Measurements from ENCODE around the gene SMIM35.

Gene SMIM35

DNA sequence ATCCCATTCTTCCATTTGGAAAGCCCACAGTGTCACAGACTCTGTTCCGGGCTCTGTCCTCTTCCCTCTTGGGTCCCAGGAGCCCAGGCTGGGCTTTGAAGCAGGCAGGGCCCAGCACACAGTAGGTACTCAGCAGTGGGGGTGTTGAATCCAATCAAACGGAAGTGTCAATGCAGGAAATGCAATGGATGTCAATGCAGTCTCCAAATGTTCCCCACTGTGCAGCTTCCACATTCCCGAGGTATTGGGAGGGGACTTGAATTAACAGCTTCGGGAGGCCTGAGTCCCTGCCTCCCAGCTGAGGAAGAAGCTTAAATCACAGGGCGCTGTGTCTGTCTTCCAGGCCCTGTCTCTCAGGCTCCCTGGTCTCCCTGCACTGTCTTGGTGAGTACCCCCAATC, 21.8 kb upstream of the SMIM35 start:
- no peak for DNase-seq

DNA sequence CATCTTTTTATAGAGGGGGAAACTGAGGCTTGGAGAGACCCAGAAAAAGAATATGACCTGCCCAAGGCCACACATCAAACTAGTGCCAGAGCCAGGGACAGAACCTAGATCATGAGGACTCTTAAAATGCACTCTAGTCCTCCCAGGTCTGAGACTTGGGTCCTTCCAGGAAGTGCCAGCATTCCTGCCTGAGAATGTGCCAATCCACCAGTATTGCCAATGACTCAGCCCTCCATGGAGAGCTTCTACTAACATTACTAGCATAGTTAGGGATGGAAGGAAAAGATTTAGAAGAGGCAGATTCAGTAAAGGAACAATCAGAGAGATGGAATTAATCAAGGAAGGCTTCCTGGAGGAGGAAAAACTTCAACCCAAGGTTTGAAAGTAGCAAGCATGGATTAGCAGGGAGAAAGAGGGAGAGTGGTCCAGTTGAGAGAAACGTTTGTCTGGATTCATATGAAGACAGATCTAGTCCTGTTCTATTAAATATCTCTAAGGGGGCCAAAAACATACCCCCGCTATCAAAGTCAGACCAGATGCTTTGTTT, 20.1 kb upstream of the SMIM35 start:
- no peak for DNase-seq

GRCh38 chr11:118105657-118106305, 19.0 kb upstream of the SMIM35 start:
- no peak for DNase-seq

DNA sequence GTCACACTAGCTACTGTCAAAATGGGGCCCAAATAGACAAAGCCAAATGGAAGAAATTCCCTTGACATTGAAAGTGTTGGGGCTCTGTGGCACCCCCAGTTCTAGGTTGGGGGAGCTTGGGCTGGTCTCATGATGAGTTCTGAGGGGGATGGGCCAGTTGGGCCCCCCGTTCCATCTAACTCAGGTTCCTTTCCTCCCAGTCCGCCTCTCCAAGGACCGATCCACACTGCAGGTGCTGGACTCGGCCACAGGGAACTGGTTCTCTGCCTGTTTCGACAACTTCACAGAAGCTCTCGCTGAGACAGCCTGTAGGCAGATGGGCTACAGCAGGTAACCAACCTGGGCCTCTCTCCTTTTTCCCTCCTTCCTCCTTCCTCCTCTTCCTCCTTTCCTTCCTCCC, 17.7 kb upstream of the SMIM35 start:
- no peak for DNase-seq

DNA sequence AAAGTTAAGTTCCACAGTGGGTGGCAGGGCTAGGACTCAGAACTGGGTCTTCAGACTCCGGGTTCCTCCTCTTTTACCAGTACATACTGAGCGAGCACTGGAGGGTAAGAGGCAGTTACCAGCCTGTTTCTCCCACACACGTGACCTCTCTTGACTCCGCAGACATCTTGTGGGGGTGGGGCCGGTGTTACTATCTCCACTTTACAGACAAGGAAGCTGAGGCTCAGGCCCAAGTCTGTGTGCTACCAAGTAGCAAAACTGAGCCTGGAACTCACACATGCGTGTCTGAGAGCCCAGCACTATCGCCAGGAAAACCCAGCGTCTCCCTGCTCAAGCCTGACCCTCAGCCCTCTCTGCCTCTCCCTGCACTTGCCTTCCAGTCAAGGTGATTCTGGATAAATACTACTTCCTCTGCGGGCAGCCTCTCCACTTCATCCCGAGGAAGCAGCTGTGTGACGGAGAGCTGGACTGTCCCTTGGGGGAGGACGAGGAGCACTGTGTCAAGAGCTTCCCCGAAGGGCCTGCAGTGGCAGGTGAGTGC, 16.0 kb upstream of the SMIM35 start:
- no peak for DNase-seq

GRCh38 chr11:118100691-118101232, 14.0 kb upstream of the SMIM35 start:
- DNase-seq = no peak

GRCh38 chr11:118099838-118100556, 13.2 kb upstream of the SMIM35 start:
- DNase-seq = no peak

DNA sequence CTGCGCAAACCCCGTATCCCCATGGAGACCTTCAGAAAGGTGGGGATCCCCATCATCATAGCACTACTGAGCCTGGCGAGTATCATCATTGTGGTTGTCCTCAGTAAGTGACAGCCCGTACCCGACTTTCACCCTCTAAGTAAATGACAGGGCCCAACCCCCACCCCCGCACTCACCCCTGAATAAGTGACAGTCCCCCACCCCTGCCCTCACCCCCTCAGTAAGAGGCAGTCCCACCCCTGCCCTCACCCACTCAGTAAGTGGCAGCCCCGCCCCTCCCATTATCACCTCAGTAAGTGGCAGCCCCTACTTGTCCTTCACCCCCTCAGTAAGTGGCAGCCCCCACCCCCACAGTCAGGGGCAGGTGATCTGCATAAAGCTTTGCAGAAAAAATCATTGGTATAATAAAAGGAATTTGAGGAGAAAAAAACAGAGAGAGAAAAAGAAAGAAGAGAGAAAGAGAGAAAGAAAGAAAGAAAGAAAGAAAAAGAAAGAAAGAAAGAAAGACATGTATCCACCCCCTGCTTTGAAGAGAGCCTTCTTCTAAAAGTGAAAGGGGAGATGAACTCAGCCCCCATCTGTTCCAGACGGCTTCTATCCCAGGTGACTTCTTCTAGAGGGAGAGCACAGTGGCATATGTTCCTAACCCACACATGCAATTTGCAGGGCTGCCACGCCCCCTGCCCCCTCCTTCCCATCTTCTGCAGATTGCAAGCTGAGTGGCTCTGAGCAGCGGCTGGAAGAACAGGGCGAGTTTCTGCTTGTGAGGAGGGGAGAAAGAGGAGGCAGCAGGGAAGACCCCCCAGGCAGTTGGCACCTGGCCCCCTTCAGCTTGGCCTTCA, 12.5 kb upstream of the SMIM35 start:
- DNase-seq = no peak

DNA sequence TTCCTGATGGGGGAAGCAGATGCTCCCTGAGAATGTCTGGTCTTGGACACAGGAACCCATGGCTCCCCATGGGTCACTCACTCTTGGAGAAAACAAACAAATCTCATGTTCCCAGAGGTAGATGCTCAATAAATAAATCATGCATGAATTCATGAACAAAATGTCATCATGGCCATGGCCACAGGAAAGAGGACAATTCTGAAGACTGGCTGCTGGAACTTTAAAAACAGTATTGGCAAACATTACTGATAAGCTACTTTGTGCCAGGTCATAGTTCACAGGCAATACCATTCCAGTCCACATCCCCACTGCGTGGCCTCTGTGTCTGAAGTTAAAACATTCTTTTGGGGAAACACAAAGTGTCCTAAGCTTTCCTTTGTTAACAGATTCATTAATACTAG, 9.2 kb upstream of the SMIM35 start:
- DNase-seq = no peak

- no peak for DNase-seq
These were observed 8.7 kb upstream of the SMIM35 start for GRCh38 chr11:118095493-118095892.

DNA sequence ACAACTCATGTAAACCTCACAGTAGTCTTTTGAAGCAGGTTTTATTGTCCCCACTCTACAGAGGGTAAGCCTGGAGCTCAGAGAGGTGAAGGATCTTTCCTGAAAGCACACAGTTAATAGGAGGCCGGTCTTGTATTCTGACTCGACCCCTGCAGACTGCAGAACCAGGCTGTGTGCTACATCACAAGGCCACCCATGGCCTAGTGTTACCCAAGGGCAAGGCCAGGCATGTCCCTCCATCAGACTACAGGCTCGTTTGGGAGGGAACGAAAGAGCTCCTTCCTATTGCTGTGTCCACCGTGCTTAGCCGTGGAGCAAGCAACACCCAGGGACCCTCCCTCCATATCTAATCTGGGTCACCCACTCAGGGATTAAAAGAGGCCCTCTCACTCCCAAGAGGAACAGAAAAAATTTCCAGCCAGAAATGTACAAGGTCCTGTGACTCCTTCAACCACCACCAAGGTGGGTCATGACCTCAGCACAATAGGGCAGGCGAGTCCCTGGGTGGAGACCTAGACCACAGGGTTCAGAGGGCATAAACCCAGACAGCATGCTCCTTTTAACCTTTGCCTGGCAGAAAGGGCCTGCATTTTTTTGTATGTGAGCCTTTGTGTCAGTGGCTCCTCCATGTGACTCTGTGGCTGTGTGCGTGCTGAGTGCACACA, 6.3 kb upstream of the SMIM35 start:
- DNase-seq = no peak

GRCh38 chr11:118091690-118092089, 4.9 kb upstream of the SMIM35 start:
- no peak for DNase-seq

DNA sequence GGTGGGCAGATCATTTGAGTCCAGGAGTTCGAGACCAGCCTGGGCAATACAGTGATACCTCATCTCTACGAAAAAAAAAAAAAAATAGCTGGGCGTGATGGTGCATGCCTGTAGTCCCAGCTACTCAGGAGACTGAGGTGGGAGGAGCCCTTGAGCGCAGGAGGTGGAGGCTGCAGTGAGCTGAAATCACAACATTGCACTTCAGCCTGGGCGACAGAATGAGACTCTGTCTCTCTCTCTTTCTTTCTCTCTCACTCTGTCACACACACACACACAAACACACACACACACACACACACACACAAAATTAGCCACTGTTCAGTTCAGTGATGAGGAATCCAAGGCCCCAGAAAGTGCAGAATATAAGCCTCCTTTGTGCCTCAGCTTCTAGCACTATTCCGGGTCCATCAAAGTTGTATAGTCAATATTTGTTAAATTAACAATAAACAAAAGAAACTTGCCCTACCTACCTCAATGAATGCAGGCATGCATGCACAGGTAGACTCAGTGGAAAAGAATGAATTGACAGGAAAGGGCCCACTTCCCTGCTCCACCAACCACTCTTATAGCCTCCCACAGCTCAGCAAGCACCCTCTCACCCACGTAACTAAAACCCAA, 3.9 kb upstream of the SMIM35 start:
- no peak for DNase-seq

DNA sequence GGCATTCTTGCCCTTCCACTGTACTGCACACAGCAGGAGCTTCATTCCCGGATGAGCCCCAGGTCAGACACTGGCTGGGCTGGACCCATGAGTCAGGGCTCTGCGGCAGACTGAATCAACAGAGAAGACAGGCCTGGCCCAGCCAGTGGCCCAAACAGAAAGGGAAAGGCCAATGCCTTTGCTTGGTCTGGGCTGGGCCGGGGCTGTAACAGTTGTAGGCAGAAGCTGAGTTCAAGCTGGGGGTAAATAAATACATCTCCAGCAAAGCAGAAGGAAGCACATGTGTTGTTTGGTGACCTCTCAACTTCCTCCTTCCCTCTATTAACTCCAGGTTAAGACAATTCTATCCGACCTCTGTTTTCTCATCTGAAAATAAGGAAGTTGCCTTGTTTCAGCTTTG, 1.8 kb upstream of the SMIM35 start:
- no peak for DNase-seq

DNA sequence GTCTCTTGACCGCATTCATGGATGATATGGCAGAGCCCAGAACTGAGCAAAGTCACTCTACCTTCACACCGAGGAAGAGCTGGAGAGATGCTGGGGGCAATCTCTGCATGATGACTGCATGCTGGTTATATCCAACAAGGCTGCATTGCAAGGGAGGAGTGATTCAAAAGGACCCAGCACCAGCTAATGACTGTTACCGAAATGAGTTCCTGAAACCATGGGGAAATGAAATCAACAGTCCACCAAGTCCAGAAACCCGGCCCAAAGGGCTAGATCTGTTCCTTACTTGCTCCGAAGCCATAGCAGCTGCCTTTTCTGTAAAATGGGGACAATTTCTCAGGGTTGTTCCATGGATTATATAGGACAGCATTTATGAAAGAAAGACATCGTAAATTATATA, 1.2 kb upstream of the SMIM35 start:
- no peak for DNase-seq

- no peak for DNase-seq
These were observed 2.1 kb downstream of the SMIM35 start for GRCh38 chr11:118084656-118085055.

DNA sequence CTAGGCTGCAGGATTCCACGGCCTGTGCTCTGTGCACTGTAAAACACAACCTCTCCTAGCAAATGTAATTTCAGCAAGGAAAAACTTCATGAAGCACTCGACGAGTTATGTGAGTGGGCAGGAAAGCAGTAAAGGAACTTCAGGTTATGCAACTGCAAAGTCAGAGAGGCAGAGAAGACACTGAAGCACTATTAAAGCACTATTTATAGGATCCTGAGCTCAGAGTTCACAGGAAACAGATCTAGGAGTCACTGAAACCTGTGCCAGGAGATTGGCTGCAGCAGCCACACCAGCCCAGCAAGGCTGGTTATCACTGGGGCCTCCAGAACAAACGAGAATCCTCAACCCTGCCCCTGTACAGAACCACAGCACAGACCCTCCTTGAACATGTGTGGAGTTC, 2.5 kb downstream of the SMIM35 start:
- no peak for DNase-seq

GRCh38 chr11:118082880-118083552, 3.7 kb downstream of the SMIM35 start:
- DNase-seq = no peak

GRCh38 chr11:118081241-118081958, 5.4 kb downstream of the SMIM35 start:
- DNase-seq = no peak

- DNase-seq = no peak
These were observed 6.5 kb downstream of the SMIM35 start for GRCh38 chr11:118080296-118080695.

DNA sequence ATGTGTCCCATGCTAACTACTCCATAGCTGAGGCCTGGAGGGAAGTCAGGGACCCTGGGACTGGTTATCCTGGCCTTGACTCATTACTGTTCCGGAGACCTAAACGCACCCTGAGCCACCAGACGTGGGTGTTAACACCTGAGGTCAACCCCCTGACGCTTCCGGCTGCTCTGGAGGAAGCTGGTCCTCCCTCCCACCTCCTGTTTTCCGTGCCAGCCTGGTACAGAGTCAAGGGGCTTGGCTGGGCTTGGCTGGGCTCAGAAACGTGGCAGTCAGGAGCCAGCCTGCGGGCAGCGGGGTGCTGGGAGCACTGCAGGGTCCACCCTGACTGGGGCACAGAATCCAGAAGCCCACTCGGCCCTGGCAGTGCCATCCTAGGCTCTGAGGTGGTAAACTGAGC, 7.3 kb downstream of the SMIM35 start:
- DNase-seq = no peak
